HEK293T (cell line): Measurements from ENCODE around the gene FRRS1.

Experiments
- FOXA1 ChIP-seq: fragments of 450-650 bp; IDR thresholded peaks from 2 replicates; pipeline ENCODE4 v1.6.1; 2016; ENCODE audit warnings: mild to moderate bottlenecking
- FOXK2 ChIP-seq: fragments of 450-650 bp; IDR thresholded peaks from 2 replicates; pipeline ENCODE4 v1.6.1; 2016; ENCODE audit warnings: mild to moderate bottlenecking
- FOXM1 ChIP-seq: fragments of 450-650 bp; IDR thresholded peaks from 2 replicates; pipeline ENCODE4 v1.6.1; 2017; ENCODE audit warnings: mild to moderate bottlenecking, borderline replicate concordance
- L3MBTL2 ChIP-seq: fragments of 450-650 bp; conservative IDR thresholded peaks from 2 replicates; pipeline ENCODE4 v1.6.1; 2016; ENCODE audit warnings: mild to moderate bottlenecking
- NFRKB ChIP-seq: fragments of 450-650 bp; IDR thresholded peaks from 2 replicates; pipeline ENCODE4 v1.6.1; 2016; ENCODE audit warnings: mild to moderate bottlenecking, moderate library complexity
- SP1 ChIP-seq: fragments of 450-650 bp; IDR thresholded peaks from 2 replicates; pipeline ENCODE4 v1.6.1; 2017
- SUZ12 ChIP-seq: fragments of 450-650 bp; IDR thresholded peaks from 2 replicates; pipeline ENCODE4 v1.6.1; 2016; ENCODE audit warnings: mild to moderate bottlenecking
- TARDBP ChIP-seq: fragments of 450-650 bp; IDR thresholded peaks from 2 replicates; pipeline ENCODE4 v1.6.1; 2016

- TF ChIP-seq SP1 (no peak), FOXA1 (no peak), SUZ12 (no peak), L3MBTL2 (no peak), TARDBP (no peak), NFRKB (no peak), FOXK2 (no peak), FOXM1 (no peak)
These were observed 97.1 kb downstream of the FRRS1 start for GRCh38 chr1:99669376-99669775.
